K562 treated with DMSO at 1 percent for 24 hours (cell line): ENCODE measurements around the gene HTR1A. TPM values are rescaled to one million over a fixed set of nuclear protein-coding genes. Genes with fewer than 3 reads are reported as not detected.

Source experiments
- total RNA-seq: library from RNA; unstranded; fragments of 300-600 nt; gene quantifications from 2 replicates; pipeline ENCODE4 v1.2.3, GENCODE V29; 2022; ENCODE audit warnings: low read depth; ENCODE audit not compliant: insufficient read depth

HTR1A gene
- total RNA-seq: not detected in 2 replicates

DNA sequence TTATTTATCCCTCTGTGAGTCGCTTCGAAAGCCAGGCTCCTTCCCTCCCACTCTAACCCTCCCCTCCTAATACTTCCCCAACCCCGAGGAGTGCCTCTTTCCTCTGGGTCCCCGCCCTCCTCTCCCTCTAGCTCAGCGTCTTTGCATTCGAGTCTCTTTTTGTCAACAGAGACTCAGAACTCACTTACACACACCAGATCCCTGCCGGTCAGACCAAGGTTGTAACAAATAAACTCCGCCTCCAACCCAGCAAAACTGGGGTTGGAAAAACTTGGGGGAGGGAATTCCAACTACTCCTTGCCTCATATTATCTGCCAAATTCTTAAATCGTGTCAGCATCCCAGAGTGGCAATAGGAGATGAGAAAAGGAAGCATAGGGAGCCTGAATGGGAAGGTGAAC, at the start of gene HTR1A:
HTR1A (minus strand) TSS at position 167 of the 400 bp plus-strand sequence. CDS start 726 bp downstream, outside the sequence.

Other genes with a start within 250 kb of the HTR1A start
- not detected in 2 replicates for gene RNF180, start 203.4 kb upstream of the HTR1A start, total RNA-seq